Loucy (cell line): ENCODE results near the gene AKNA.

Experiments
- CTCF ChIP-seq: fragments of 200-600 bp; sonication (generic); conservative IDR thresholded peaks from 2 replicates; pipeline ENCODE4 v1.5.1; 2014; ENCODE audit warnings: mild to moderate bottlenecking, antibody characterized with exemption, low read length
- EZH2phosphoT487 ChIP-seq: fragments of 200-600 bp; IDR thresholded peaks from 2 replicates; pipeline ENCODE4 v1.6.1; 2018; ENCODE audit warnings: antibody characterized with exemption, mild to moderate bottlenecking, moderate library complexity, borderline replicate concordance

- TF ChIP-seq CTCF (no peak), EZH2phosphoT487 (no peak)
These were observed 84.2 kb downstream of the AKNA start for GRCh38 chr9:114303571-114303970.
